ENCODE measurements around the gene DOC2A.

- TF ChIP-seq CTCF (IDR thresholded peaks at IDR 0.05) = no peak
- no peak for TF ChIP-seq POLR2AphosphoS5 (IDR thresholded peaks at IDR 0.05; ENCODE audit: low read depth, low read length)
- TF ChIP-seq REST (IDR thresholded peaks at IDR 0.05; ENCODE audit: insufficient read depth in 1 of 2, low read depth in 2 of 2, low read length in 1 of 2) = no peak
- no peak for TF ChIP-seq TCF7L2 (IDR thresholded peaks at IDR 0.05; ENCODE audit: low read depth, low read length)
- TF ChIP-seq SIN3A (IDR thresholded peaks at IDR 0.05; ENCODE audit: borderline replicate concordance, insufficient read depth, low read depth, low read length) = no peak
Observed at GRCh38 chr16:29989111-29989858, 21.5 kb downstream of the DOC2A start.
